ENCODE results near the gene EDRF1. TPM values are rescaled to one million over a fixed set of nuclear protein-coding genes. Genes with fewer than 3 reads are reported as not detected.

The EDRF1 gene
- total and polyA plus RNA-seq, 2 of the 8 experiments (the other 6 are each of a cell fraction or from before 2014, with no cell fraction given): 19.9 to 37.8 TPM

DNA sequence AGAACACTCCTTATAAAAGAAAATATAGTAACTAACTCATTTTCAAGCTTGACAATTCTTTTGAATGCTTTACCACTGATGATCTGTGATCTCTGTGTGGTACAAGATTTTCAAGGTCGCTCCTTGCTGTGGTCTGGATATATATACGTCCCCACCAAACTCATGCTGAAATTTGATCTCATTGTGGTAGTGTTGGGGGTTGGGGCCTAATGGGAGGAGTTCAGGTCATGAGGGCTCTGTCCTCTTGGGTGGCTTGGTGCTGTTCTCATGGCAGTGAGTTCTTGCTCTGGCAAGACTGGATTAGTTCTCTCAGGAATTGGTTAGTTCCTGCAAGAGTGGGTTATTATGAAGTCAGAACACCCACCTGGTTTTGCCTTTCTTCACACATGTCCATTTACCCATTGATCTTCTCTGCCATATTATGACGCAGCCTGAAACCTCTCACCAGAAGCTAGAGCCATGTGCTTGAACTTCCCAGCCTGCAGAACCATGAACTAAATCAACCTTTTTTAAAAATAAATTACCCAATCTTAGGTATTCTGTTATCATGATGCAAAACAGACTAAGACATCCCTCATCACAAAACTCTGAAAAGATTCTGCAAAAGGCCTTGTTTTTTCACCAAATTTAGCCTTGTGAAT lies 8.3 kb upstream of the EDRF1 start (continued):
- TF ChIP-seq CHD7 (IDR thresholded peaks at IDR 0.05; ENCODE audit: insufficient replicate concordance, low read length): no peak
- no peak for TF ChIP-seq CBX8 (IDR thresholded peaks at IDR 0.05; ENCODE audit: borderline replicate concordance, low read depth, low read length)
- no peak for TF ChIP-seq BACH1 (IDR thresholded peaks at IDR 0.05; ENCODE audit: low read length)
- no peak for TF ChIP-seq E2F6 (IDR thresholded peaks at IDR 0.05)
- no peak for TF ChIP-seq GTF2F1 (IDR thresholded peaks at IDR 0.05; ENCODE audit: borderline replicate concordance, low read depth, low read length)
- no peak for TF ChIP-seq GABPA (IDR thresholded peaks at IDR 0.05; ENCODE audit: borderline replicate concordance, insufficient read depth, low read length)
- no peak for TF ChIP-seq ATF2 (IDR thresholded peaks at IDR 0.05; ENCODE audit: low read length)
